ENCODE measurements around the gene SLC66A2.

GRCh38 chr18:79982736-79983135 is 31.3 kb upstream of the SLC66A2 start:
- TF ChIP-seq CTCF (IDR thresholded peaks at IDR 0.05 in 8 of 11, conservative IDR thresholded peaks at IDR 0.05 in 3 of 11) (no peak), POLR2A (IDR thresholded peaks at IDR 0.05) (no peak)
